Osteocyte (in vitro differentiated cells): Measurements from ENCODE around the gene KRT83. TPM values are rescaled to one million over a fixed set of nuclear protein-coding genes. Genes with fewer than 3 reads are reported as not detected.

Experiments used
- DNase-seq: peaks from one replicate; pipeline ENCODE4 v3.0.0; 2021; ENCODE audit warnings: mixed read lengths; ENCODE audit not compliant: unreplicated experiment; ENCODE audit errors: extremely low spot score
- H3K27ac Mint-ChIP-seq: one replicate; pipeline ENCODE4 v1.8.0; 2021; ENCODE audit warnings: mild to moderate bottlenecking, mixed read lengths; ENCODE audit not compliant: unreplicated experiment
- H3K27me3 Mint-ChIP-seq: one replicate; pipeline ENCODE4 v1.8.0; 2021; ENCODE audit warnings: mixed read lengths; ENCODE audit not compliant: unreplicated experiment
- H3K36me3 Mint-ChIP-seq: one replicate; pipeline ENCODE4 v1.8.0; 2021; ENCODE audit warnings: mixed read lengths; ENCODE audit not compliant: unreplicated experiment
- H3K4me1 Mint-ChIP-seq: one replicate; pipeline ENCODE4 v1.8.0; 2021; ENCODE audit warnings: mixed read lengths; ENCODE audit not compliant: unreplicated experiment
- H3K4me3 Mint-ChIP-seq: one replicate; pipeline ENCODE4 v1.8.0; 2021; ENCODE audit warnings: mild to moderate bottlenecking, moderate library complexity, mixed read lengths; ENCODE audit not compliant: unreplicated experiment
- H3K9me3 Mint-ChIP-seq: one replicate; pipeline ENCODE4 v1.8.0; 2021; ENCODE audit warnings: mixed read lengths; ENCODE audit not compliant: unreplicated experiment
- total RNA-seq: library from RNA; stranded (reverse); gene quantifications from 2 replicates; pipeline ENCODE4 v1.2.1, GENCODE V29; 2021
- TF ChIP-seq, protein P1 (sequence below): fragments of 200-600 bp; sonication (generic); IDR thresholded peaks from 2 replicates; pipeline ENCODE4 v1.5.0; 2021; ENCODE audit warnings: antibody characterized with exemption, mild to moderate bottlenecking, moderate library complexity

Gene KRT83
- total RNA-seq, 1 donor from 2014 or later = not detected

DNA sequence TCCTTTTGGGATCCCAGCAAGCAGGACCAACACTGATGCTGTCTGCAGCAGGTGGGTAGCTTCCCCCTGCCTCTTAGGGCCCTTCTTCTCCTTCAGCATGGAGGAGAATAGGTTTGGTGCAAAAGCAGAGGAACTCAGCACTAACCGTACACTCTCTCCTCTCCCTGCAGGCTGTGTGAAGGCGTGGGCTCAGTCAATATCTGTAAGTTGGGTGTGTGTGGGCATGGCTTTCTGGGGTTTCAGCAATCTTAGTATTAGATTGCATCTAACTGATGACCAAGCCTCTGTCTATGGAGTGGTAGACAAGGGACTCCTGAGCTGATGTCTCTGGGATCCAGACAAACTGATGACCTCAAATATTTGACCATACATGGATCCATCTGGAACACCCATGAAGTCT is 31.8 kb upstream of the KRT83 start:
- H3K4me1 Mint-ChIP-seq = peaks cover 16% of the 10 kb centered on the region
- H3K4me3 Mint-ChIP-seq = no peak overlapping the region
- H3K36me3 Mint-ChIP-seq = no peaks in the 10 kb centered on the region
- H3K9me3 Mint-ChIP-seq = no peaks in the 10 kb centered on the region
- TF ChIP-seq, protein P1, sequence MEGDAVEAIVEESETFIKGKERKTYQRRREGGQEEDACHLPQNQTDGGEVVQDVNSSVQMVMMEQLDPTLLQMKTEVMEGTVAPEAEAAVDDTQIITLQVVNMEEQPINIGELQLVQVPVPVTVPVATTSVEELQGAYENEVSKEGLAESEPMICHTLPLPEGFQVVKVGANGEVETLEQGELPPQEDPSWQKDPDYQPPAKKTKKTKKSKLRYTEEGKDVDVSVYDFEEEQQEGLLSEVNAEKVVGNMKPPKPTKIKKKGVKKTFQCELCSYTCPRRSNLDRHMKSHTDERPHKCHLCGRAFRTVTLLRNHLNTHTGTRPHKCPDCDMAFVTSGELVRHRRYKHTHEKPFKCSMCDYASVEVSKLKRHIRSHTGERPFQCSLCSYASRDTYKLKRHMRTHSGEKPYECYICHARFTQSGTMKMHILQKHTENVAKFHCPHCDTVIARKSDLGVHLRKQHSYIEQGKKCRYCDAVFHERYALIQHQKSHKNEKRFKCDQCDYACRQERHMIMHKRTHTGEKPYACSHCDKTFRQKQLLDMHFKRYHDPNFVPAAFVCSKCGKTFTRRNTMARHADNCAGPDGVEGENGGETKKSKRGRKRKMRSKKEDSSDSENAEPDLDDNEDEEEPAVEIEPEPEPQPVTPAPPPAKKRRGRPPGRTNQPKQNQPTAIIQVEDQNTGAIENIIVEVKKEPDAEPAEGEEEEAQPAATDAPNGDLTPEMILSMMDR = no peak
- H3K27me3 Mint-ChIP-seq = peaks cover 53% of the 10 kb centered on the region
- H3K27ac Mint-ChIP-seq = no peak overlapping the region
- no peak for DNase-seq

DNA sequence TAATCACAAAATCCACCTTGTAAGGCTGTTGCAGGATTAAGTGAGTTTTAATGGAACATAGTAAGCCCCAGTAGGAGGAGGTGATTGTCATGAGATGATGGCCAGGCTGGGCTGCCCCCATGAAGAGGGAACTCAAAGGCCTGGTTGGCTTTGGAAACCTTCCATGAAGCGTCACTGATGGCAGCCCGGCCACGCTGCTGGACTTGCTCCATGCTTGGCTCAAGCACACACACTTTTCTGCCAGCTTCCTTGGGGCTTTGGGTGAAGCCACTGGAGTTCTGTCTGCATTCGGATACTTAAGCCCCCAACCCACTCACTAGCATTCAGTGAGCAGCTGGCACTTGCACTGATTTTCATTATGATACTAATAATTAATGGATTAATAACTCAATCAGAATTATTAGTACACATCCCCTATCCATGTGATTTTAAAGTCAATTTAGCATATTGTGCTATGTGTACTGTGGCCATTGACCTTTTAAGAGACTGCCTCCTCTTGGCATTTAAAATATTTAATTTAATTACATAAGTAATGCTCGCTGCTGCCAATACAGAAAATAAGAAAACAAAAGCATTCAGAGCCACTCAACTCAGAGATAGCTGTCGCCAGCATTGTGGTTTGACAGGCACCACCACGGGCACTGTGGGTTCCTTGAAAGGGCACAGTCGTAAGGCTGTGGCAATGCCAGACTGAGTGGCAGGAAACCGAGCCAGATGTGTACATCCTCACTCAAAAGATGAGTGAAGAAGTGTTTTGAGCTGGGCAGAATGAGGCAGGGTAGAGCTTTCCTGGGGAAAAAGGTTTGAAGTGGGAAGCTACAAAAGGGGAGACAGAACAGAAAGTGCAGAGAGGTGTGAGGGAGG is 30.2 kb upstream of the KRT83 start:
- Mint-ChIP-seq H3K9me3 (no peaks in the 10 kb centered on the region), H3K4me3 (no peak overlapping the region), H3K36me3 (no peaks in the 10 kb centered on the region), H3K4me1 (peaks cover 16% of the 10 kb centered on the region), H3K27me3 (peaks cover 60% of the 10 kb centered on the region), H3K27ac (no peak overlapping the region)
- DNase-seq = peak; percentile 54
- TF ChIP-seq, protein P1 = no peak

DNA sequence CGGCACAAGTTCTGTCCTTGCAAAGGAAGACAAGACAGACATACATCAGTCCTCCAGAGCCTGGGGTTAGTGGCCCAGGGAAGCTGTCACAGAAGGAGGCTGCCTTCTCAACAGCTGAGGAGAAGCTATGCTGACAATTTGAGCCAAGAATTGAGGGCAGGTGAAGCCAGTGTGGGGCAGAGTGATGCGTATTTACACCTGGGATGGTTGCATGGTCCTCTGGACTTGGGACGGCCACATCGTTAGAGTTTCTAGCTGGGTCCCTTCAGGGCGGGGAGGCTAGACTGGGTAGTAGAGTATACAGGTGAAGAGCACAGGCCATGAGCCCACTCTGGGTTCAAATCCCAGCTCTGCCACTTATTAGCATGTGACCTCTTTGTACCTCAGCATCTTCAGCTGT is 29.6 kb upstream of the KRT83 start:
- Mint-ChIP-seq H3K27me3 (peaks cover 63% of the 10 kb centered on the region), H3K9me3 (no peaks in the 10 kb centered on the region), H3K27ac (no peak overlapping the region), H3K4me3 (no peak overlapping the region), H3K4me1 (peaks cover 16% of the 10 kb centered on the region), H3K36me3 (no peaks in the 10 kb centered on the region)
- TF ChIP-seq, protein P1 = no peak
- peak; percentile 38 for DNase-seq

DNA sequence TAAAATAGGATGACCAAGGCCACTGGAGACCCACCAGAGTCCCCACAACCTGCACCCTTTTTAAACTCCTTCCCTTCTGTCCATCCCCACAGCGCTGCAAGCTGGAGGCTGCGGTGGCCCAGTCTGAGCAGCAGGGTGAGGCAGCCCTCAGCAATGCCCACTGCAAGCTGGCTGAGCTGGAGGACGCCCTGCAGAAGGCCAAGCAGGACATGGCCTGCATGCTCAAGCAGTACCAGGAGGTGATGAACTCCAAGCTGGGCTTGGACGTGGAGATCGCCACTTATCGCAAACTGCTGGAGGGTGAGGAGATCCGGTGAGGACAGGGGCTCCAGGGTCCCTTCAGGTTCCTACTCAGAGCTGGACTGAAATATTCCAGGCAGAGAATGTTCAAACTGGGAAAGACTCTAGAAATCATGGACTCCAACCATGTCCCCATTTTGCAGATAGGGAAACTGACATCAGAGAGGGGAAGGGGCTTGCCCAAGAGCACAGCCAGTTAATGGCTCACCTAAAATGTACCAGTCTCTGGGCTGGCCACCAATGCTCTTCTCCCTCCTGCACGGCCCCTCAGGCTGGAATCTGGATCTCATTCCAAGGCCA is 28.9 kb upstream of the KRT83 start:
- Mint-ChIP-seq H3K27ac (no peak overlapping the region), H3K36me3 (no peaks in the 10 kb centered on the region), H3K4me3 (no peak overlapping the region), H3K4me1 (peaks cover 16% of the 10 kb centered on the region), H3K9me3 (no peaks in the 10 kb centered on the region), H3K27me3 (peaks cover 62% of the 10 kb centered on the region)
- TF ChIP-seq, protein P1 = no peak
- peak; percentile 51 for DNase-seq

GRCh38 chr12:52349196-52349595 is 28.0 kb upstream of the KRT83 start:
- H3K27ac Mint-ChIP-seq = no peak overlapping the region
- H3K9me3 Mint-ChIP-seq = no peaks in the 10 kb centered on the region
- no peak for DNase-seq
- no peak overlapping the region for H3K4me3 Mint-ChIP-seq
- TF ChIP-seq, protein P1 = no peak
- no peaks in the 10 kb centered on the region for H3K36me3 Mint-ChIP-seq
- peaks cover 9% of the 10 kb centered on the region for H3K4me1 Mint-ChIP-seq
- peaks cover 53% of the 10 kb centered on the region for H3K27me3 Mint-ChIP-seq
